ENCODE results near the gene TEAD4.

Gene TEAD4

GRCh38 chr12:3085341-3086139, 126.3 kb downstream of the TEAD4 start:
- no peak for DNase-seq

- no peak for DNase-seq
Observed at GRCh38 chr12:3086211-3086610, 127.0 kb downstream of the TEAD4 start.

DNA sequence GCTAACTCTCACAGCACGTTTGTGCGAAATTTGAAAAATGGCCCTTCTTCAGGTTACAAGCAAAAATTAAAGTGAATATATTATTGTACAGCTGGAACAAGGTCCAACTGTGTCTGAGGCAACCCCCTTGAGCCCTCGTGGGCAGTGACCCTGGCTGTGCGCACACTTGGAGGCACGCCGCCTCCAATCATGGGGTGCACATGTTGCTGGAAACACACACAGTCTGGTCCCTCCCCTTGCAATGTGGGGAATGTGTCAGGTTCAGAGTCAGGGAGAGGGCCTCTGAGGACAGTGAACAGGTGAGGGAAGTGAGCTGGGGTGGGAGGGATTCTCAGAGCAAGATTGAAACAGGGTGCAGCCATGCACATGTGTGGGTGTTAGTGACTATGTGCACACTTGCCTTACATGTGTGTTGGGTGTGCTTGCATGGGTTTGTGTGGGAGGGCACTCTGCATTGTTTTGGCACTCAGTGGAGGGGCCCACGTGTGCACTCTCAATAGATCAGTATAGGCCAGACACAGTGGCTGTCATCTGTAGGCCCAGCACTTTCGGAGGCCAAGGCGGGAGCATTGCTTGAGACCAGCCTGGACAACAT, 127.6 kb downstream of the TEAD4 start:
- DNase-seq, result no peak

GRCh38 chr12:3087758-3088650, 128.8 kb downstream of the TEAD4 start:
- DNase-seq, result no peak

DNA sequence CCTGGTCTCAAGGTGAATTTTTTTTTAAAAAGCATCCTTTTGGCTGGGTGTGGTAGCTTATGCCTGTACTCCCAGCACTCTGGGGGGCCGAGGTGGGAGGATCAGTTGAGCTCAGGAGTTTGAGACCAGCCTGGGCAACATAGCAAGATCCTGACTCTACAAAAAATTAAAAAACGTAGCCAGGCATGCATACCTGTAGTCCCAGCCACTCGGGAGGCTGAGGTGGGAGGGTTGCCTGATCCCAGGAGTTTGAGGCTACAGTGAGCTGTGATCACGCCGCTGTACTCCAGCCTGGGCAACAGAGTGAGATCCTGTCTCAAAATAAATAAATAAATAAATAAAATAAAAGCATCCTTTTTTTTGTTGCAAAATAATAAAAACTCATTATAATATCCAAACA, 130.4 kb downstream of the TEAD4 start:
- no peak for DNase-seq
